GM18858 (cell line): ENCODE measurements around the gene RBM4B.
A peak's percentile ranks its signal among the peaks of the same experiment; 100 is the strongest.

Experiments
- ATAC-seq: cut with Tn5 transposase; IDR thresholded peaks from one replicate; pipeline ENCODE4 v1.9.1; 2021; ENCODE audit not compliant: unreplicated experiment

The RBM4B gene

GRCh38 chr11:66688561-66689534 lies 11.2 kb upstream of the RBM4B start:
- ATAC-seq = no peak

- ATAC-seq = no peak
These were observed 10.2 kb upstream of the RBM4B start for GRCh38 chr11:66687831-66688281.

- no peak for ATAC-seq
These were observed 9.4 kb upstream of the RBM4B start for GRCh38 chr11:66686801-66687750.

GRCh38 chr11:66686100-66686785 lies 8.6 kb upstream of the RBM4B start:
- no peak for ATAC-seq

- no peak for ATAC-seq
These were observed 7.8 kb upstream of the RBM4B start for GRCh38 chr11:66685276-66686099.

- no peak for ATAC-seq
These were observed 6.9 kb upstream of the RBM4B start for GRCh38 chr11:66684635-66685034.

GRCh38 chr11:66683877-66684276 lies 6.2 kb upstream of the RBM4B start:
- no peak for ATAC-seq

GRCh38 chr11:66680966-66681645 lies 3.4 kb upstream of the RBM4B start:
- ATAC-seq = no peak

GRCh38 chr11:66676931-66677598 lies 622 bp downstream of the RBM4B start:
- peak; percentile 1 for ATAC-seq

- ATAC-seq = no peak
These were observed 1.3 kb downstream of the RBM4B start for GRCh38 chr11:66676282-66676919.

GRCh38 chr11:66674964-66675602 lies 2.6 kb downstream of the RBM4B start:
- ATAC-seq = no peak

- ATAC-seq = no peak
These were observed 6.9 kb downstream of the RBM4B start for GRCh38 chr11:66670816-66671215.

- no peak for ATAC-seq
These were observed 12.3 kb downstream of the RBM4B start for GRCh38 chr11:66665369-66665768.

- ATAC-seq = no peak
These were observed 13.9 kb downstream of the RBM4B start for GRCh38 chr11:66663741-66664296.

GRCh38 chr11:66659763-66660162 lies 17.9 kb downstream of the RBM4B start:
- ATAC-seq = no peak

GRCh38 chr11:66653123-66653522 lies 24.6 kb downstream of the RBM4B start:
- no peak for ATAC-seq

GRCh38 chr11:66652651-66653050 lies 25.0 kb downstream of the RBM4B start:
- no peak for ATAC-seq

- ATAC-seq = no peak
These were observed 26.7 kb downstream of the RBM4B start for GRCh38 chr11:66651016-66651415.
